ENCODE data around the gene FBXO36.

FBXO36 gene

DNA sequence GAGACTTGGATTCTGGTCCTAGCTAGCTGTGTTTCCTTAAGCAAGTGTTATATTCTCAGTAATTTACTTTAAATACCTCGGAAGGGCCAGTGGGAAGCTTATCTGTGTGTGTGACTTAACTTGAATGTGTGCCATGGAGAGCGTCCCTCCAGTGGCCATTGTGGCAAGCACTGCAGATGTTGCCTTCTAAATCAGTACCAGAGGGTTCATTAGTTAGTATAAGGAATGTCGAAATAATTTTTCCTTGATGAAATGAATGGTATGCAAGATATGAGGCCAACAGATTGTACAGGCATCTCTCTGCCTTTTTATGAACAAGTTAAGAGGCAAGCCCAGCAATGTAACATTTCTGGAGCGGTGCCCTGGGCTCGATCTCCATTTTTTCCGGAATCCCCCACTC lies 52.0 kb downstream of the FBXO36 start:
- no peak for DNase-seq

GRCh38 chr2:229980431-229981184 lies 58.3 kb downstream of the FBXO36 start:
- DNase-seq, result no peak

DNA sequence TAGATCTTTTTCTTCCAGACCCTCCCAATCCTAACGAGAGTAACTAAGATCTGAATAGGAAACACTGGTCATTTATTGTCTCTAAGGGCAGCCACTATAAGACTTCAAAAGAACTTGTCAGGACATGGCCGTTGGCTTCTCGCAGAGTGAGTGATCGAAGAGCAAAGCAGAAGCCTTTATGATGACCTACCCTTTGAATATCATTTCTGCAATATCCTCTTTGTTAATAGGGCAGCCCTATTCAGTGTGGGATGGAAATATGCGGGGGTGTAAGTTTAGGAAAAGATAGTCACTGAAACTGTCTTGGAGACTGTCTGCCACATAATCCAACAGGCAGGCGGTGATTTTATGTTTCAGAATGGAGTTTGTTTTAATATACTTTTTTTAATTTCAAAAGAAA lies 70.9 kb downstream of the FBXO36 start:
- no peak for DNase-seq

- no peak for DNase-seq
Observed at GRCh38 chr2:229996320-229996719, 74.0 kb downstream of the FBXO36 start.

- no peak for DNase-seq
Observed at GRCh38 chr2:229997565-229997964, 75.3 kb downstream of the FBXO36 start.

DNA sequence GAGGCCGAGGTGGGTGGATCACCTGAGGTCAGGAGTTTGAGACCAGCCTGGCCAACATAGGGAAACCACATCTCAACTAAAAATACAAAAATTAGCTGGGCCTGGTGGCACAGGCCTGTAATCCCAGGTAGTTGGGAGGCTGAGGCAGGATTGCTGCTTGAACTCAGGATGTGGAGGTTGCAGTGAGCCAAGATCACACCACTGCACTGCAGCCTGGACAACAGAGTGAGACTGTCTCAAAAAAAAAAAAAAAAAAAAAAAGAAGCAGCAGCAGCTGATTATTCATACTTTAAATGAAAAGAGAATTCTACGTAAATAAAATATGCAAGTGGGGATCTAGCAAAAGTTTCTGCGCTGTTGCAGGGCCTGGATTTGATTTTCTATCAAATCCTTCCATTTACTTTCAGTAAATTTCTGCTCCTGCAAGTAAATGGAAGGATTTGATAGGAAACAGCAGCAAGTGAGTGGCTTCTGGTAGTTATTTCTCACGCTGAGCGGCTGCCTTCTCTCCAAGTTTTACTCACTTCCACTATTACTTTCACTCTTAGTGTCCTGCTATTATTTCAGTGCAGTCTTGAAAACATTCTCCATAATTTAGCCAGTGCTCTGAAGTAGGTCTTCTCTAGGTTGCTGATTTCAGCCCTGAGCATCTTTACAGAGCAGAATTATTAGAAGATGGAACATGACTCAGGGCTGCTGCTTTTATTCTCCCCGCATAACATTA lies 78.0 kb downstream of the FBXO36 start:
- DNase-seq, result no peak

DNA sequence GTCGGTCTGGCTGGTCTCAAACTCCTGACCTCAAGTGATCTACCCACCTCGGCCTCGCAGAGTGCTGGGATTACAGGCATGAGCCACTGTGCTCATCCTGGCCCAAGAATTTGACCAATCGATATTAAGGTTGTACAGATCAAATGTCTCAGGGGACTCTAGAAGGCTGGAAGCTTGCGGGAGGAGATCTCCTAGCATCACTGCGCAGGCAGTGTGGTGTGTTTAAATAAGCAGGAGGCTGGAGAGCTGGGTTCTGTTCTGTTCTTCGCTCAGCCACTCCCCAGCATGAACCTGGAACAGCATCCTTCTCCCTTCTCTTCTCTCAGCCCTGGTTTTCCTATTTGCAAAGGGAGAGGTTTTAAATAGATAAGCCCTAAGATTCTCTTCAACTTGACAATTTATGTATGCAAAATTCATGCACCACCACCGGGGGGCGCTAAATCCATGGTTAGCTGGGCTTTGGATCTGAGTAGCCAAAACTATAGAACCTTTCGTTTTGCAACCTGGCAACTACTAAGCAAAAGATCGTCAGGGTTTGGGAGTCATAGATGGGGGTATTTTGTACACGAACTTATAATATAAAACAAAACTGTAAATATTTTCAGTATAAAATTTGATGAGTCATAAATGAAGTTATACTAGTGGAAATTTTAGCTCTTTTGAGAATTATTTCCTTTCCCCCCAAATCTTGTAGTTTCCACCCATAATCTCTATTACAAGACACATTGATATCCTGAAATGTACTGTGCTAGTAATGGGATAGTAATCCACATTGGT lies 85.8 kb downstream of the FBXO36 start:
- DNase-seq, result peak; percentile 51

- DNase-seq, result no peak
Observed at GRCh38 chr2:230008708-230009066, 86.4 kb downstream of the FBXO36 start.

DNA sequence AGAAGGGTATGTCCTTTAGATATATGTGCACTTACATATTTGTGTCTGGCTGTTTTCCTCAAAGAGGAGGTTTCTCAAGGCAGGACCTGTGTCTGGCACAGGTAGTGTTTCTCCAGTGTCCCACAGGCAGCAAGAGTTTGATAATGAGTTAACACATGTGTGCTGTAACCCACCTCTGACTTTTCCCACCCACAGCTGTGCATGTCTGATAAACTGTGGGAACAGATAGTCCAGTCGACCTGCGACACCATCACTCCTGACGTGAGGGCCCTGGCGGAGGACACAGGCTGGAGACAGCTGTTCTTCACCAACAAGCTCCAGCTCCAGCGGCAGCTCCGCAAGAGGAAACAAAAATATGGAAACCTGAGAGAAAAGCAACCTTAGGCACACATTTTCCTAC lies 88.2 kb downstream of the FBXO36 start:
- no peak for DNase-seq

GRCh38 chr2:230011617-230012016 lies 89.3 kb downstream of the FBXO36 start:
- DNase-seq, result no peak

DNA sequence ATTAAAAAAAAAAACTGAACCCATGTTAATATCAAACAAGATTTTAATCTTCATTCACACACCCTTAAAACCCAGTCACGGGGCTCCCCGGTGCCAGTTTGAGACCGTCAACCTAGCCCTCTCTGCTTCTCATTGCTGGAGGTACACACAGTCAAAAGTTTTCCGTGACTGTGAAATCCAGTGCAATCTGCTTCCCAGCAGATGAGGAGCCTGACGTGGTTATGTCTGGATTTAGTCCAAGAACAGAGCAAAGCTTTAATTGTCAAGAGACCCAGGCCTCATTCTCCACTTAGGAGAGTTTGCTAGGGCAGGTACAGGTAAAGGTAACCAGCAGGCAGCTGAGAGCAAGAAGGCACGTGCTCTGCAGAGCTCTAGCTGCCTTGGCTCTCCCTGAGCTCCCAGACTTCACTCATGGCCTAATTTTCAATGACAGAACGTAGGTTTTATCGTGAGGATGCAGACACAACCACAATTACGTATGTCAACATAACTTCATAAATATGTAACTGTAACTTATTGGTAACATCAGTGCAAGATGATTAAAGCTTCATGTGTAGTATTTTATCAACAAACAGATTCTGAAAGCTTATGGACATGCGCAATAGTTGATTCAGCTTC lies 90.1 kb downstream of the FBXO36 start:
- DNase-seq, result no peak

DNA sequence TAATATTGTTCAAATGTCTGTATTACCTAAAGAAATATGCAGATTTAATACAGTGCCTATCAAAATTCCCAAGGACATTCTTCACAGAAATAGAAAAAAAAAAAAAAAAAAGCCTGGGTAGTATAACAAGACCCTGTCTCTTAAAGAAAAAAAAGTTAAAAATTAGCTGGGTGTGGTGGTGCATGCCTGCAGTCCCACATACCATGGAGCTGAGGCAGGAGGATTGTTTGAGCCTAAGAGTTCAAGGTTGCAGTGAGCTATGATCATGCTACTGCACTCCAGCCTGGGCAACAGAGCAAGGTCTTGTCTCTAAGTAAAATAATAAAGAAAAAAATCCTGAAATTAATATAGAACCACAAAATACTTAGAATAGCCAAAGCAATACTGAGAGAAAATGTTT lies 94.5 kb downstream of the FBXO36 start:
- no peak for DNase-seq

GRCh38 chr2:230018153-230018552 lies 95.8 kb downstream of the FBXO36 start:
- no peak for DNase-seq

DNA sequence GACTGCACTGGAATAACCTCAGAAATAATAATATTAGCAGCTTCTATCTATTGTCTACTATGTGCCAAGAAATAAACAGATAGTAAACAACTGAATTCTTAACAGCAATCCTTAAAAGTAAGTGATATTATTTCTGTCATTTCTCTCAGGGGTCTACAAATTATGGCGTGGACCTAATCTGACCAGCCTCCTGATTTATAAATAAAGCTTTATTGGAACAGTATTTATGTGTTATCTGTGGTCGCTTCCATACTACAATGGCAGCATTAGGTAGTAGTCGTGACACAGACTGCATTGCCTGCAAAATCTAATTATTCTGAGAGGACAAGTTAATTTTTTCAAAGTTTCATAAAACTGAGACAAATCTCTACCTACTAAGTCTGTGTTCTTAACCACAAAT lies 97.4 kb downstream of the FBXO36 start:
- no peak for DNase-seq

GRCh38 chr2:230023313-230023712 lies 101.0 kb downstream of the FBXO36 start:
- no peak for DNase-seq

- no peak for DNase-seq
Observed at GRCh38 chr2:230042195-230042594, 119.9 kb downstream of the FBXO36 start.

DNA sequence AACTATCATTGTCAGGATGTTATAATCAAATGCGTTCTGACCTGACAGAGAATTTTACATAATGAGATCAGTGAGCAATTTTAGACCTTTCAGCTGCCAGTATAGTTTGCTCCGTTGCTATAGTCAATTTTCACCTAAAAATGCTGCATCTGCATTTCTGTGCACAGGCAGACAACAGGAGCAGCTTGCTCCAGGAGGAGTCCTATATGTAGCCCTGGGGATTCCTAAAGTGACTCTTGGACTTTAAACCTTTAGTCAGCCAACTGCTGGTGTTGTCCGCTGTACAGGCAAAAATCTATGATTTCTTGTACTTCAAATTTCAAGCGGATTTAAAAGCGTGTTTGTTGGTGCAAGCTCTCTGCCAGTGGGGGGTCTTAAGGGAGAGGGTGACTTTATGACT lies 120.7 kb downstream of the FBXO36 start:
- DNase-seq, result no peak

DNA sequence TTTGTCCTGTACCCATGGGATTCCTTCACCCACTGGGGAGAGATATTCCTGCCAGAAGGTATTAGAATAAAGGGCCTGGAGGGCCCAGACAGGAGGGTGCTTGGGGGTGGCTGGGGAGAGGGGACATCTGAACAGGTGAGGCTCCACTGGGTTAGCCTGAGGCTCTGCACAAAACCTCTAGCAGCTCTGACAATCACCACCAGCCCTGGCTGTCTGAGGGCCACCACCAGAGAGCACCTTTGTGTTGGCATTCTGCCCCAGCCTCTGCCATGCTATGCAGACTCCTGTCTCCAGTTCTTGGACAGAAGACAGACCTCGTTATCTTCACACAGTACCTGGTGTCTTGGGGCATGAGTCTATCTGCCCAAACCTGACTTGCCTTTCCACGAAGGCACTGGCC lies 121.2 kb downstream of the FBXO36 start:
- DNase-seq, result no peak

GRCh38 chr2:230046491-230046890 lies 124.2 kb downstream of the FBXO36 start:
- no peak for DNase-seq

GRCh38 chr2:230048010-230048671 lies 125.8 kb downstream of the FBXO36 start:
- no peak for DNase-seq

- DNase-seq, result no peak
Observed at GRCh38 chr2:230050136-230050535, 127.8 kb downstream of the FBXO36 start.

- no peak for DNase-seq
Observed at GRCh38 chr2:230052299-230052698, 130.0 kb downstream of the FBXO36 start.
